T-helper 2 cell treated with Interferon-gamma antibody and Interleukin-4, amounts not matched to agents 5 μg/mL and 100 μg/mL, for 36 hours (primary cell): Measurements from ENCODE around the gene NNT.
"Not testable (repeated sequence)": the region's sequence is repeated elsewhere in the genome, so short reads cannot be mapped to it uniquely, and the experiment has no call there.

Experiments
- DNase-seq: peaks from one replicate; pipeline ENCODE4 v3.0.0; 2021; ENCODE audit warnings: low spot score
- H3K27ac Mint-ChIP-seq: one replicate; pipeline ENCODE4 v1.8.0; 2021; ENCODE audit warnings: mild to moderate bottlenecking, mixed read lengths
- H3K27me3 Mint-ChIP-seq: one replicate; pipeline ENCODE4 v1.8.0; 2021; ENCODE audit warnings: low read depth, mixed read lengths
- H3K36me3 Mint-ChIP-seq: one replicate; pipeline ENCODE4 v1.8.0; 2021; ENCODE audit warnings: low read depth, mixed read lengths
- H3K4me1 Mint-ChIP-seq: one replicate; pipeline ENCODE4 v1.8.0; 2021; ENCODE audit warnings: low read depth, mixed read lengths
- H3K4me3 Mint-ChIP-seq: one replicate; pipeline ENCODE4 v1.8.0; 2022; ENCODE audit warnings: mild to moderate bottlenecking, moderate library complexity, mixed read lengths
- H3K9me3 Mint-ChIP-seq: one replicate; pipeline ENCODE4 v1.8.0; 2021; ENCODE audit warnings: mixed read lengths

Gene NNT

GRCh38 chr5:43598927-43599326 is 4.1 kb upstream of the NNT start:
- H3K36me3 Mint-ChIP-seq = peaks cover 12% of the 10 kb centered on the region
- not testable (repeated sequence) for H3K9me3 Mint-ChIP-seq, H3K27me3 Mint-ChIP-seq, H3K4me3 Mint-ChIP-seq, H3K27ac Mint-ChIP-seq, DNase-seq
- peaks cover 16% of the 10 kb centered on the region for H3K4me1 Mint-ChIP-seq

DNA sequence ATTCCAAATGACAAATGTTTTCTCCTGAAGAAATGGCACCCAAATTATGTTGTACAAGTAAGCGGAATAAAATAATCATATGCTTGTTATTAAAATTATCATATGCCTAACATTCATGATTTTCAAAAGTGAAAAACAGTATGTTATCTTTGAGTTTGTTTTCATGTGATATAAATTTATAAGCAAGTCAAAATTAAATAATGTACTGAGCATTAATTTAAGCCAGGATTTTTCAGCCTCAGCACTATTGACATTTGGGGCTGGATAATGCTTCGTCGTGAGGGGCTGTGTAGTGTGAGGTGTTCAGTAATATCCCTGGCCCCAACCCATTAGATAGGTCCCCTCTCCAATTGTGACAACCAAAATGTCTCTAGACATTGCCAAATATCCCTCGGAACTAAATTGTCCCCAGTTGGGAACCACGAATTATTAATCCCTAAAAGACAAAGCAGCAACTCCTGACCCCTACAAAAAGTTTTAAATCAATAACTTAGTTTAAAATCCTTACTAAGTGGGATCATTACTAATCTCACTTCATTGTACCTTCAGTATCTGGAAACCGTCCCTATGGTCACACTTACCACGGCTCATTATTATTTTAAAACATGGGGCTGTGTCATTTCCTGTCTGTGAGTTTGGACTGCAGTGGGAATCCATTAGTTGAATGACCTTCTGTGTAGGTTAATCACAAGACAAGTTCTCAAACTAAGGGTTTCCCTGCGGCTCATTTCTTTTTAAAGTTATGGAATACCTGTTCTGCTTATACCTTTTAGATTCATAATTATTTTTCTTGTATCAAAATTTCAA is 1.3 kb upstream of the NNT start:
- Mint-ChIP-seq H3K4me1 (peaks cover 31% of the 10 kb centered on the region), H3K9me3 (peaks cover 11% of the 10 kb centered on the region)

GRCh38 chr5:43603344-43604217 is 601 bp downstream of the NNT start:
- H3K4me3 Mint-ChIP-seq = peak overlapping the region; percentile 94
- peak overlapping the region; percentile 92 for H3K27ac Mint-ChIP-seq
- no peaks in the 10 kb centered on the region for H3K27me3 Mint-ChIP-seq
- H3K36me3 Mint-ChIP-seq = peaks cover 37% of the 10 kb centered on the region
- peaks cover 20% of the 10 kb centered on the region for H3K9me3 Mint-ChIP-seq
- H3K4me1 Mint-ChIP-seq = peaks cover 35% of the 10 kb centered on the region
- DNase-seq = peak; percentile 67

More for the DNA sequence above, 1.3 kb upstream of the NNT start:
- no peak for DNase-seq
- Mint-ChIP-seq H3K36me3 (peaks cover 25% of the 10 kb centered on the region), H3K27ac (peak overlapping the region; percentile 29), H3K4me3 (peak overlapping the region; percentile 94), H3K27me3 (no peaks in the 10 kb centered on the region)

DNA sequence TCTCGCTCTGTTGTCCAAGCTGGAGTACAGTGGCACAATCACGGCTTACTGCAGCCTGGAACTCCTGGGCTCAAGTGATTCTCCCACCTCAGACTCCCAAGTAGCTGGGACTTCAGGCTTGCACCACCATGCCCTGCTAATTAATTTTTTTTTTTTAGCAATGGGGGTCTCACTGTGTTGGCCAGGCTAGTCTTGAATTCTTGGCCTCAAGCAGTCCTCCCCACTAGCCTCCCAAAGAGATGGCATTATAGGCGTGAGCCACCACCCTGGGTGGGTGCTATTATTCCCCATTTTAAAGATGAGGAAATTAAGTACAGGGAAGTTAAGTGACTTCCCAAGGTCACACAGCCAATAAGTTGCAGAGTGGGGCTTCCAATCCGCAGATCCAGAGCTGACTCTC is 1.7 kb downstream of the NNT start:
- H3K4me3 Mint-ChIP-seq = peak overlapping the region; percentile 94
- no peak overlapping the region for H3K27ac Mint-ChIP-seq
- no peaks in the 10 kb centered on the region for H3K27me3 Mint-ChIP-seq
- DNase-seq = no peak
- peaks cover 45% of the 10 kb centered on the region for H3K36me3 Mint-ChIP-seq
- peaks cover 20% of the 10 kb centered on the region for H3K9me3 Mint-ChIP-seq
- H3K4me1 Mint-ChIP-seq = peaks cover 37% of the 10 kb centered on the region

DNA sequence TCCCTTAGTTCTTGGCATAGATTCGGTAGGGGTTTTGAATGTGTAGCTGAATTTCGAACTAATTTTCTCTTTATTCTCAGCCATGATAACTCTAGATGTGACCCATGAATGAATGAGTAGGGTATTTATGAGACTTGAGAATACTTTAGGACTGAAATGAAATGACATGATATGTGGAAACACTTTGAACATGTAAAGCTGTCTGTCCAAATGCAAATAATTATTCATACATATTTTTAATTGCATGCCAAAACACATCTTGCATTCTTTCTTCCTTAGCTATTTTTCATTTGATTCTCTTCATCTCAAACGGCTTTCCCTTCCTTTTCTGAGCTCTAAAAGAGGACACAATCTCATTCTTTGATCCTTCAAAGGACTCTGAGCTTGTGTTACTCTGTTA is 3.4 kb downstream of the NNT start:
- Mint-ChIP-seq H3K36me3 (peaks cover 59% of the 10 kb centered on the region), H3K27ac (no peak overlapping the region), H3K4me3 (no peak overlapping the region)

GRCh38 chr5:43608406-43608805 is 5.4 kb downstream of the NNT start:
- H3K36me3 Mint-ChIP-seq = peaks cover 60% of the 10 kb centered on the region
- H3K4me1 Mint-ChIP-seq = peaks cover 29% of the 10 kb centered on the region
- H3K4me3 Mint-ChIP-seq = no peak overlapping the region
- H3K27ac Mint-ChIP-seq = no peak overlapping the region
- H3K9me3 Mint-ChIP-seq = peaks cover 20% of the 10 kb centered on the region
- DNase-seq = no peak
- no peaks in the 10 kb centered on the region for H3K27me3 Mint-ChIP-seq

More for the DNA sequence above, 3.4 kb downstream of the NNT start:
- no peak for DNase-seq
- Mint-ChIP-seq H3K27me3 (no peaks in the 10 kb centered on the region), H3K4me1 (peaks cover 37% of the 10 kb centered on the region), H3K9me3 (peaks cover 20% of the 10 kb centered on the region)

DNA sequence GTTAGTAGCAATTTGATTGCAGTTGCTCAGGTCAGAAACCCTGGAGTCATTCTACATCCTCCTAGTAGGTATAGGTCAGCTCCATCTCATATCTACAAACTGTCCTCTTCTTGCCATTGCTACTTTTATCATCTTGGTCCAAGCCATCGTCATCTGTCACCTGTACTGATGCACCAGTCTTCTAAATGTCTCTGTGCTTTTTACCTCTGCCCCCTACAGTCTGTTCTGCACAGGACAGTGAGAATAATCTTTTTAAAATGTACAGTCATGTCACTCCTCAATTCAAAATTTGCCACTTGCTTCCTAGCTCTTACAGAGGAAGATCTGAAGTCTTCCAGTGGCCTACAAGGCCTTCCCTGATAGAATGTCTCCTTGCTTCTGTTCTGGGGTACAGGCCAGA is 6.8 kb downstream of the NNT start:
- Mint-ChIP-seq H3K27ac (no peak overlapping the region), H3K27me3 (no peaks in the 10 kb centered on the region), H3K4me3 (no peak overlapping the region), H3K9me3 (peaks cover 20% of the 10 kb centered on the region), H3K4me1 (peaks cover 19% of the 10 kb centered on the region), H3K36me3 (peaks cover 60% of the 10 kb centered on the region)
- no peak for DNase-seq

- peaks cover 48% of the 10 kb centered on the region for H3K36me3 Mint-ChIP-seq
Observed at GRCh38 chr5:43613370-43613769, 10.4 kb downstream of the NNT start.

GRCh38 chr5:43615445-43616184 is 12.6 kb downstream of the NNT start:
- H3K27me3 Mint-ChIP-seq = no peaks in the 10 kb centered on the region
- no peak overlapping the region for H3K27ac Mint-ChIP-seq
- DNase-seq = no peak
- H3K9me3 Mint-ChIP-seq = no peaks in the 10 kb centered on the region
- no peak overlapping the region for H3K4me3 Mint-ChIP-seq
- peaks cover 4% of the 10 kb centered on the region for H3K4me1 Mint-ChIP-seq
- H3K36me3 Mint-ChIP-seq = peaks cover 38% of the 10 kb centered on the region

More at GRCh38 chr5:43613370-43613769, 10.4 kb downstream of the NNT start:
- H3K9me3 Mint-ChIP-seq = no peaks in the 10 kb centered on the region
- H3K27me3 Mint-ChIP-seq = no peaks in the 10 kb centered on the region
- H3K4me1 Mint-ChIP-seq = peaks cover 7% of the 10 kb centered on the region
- DNase-seq = no peak
- no peak overlapping the region for H3K4me3 Mint-ChIP-seq
- no peak overlapping the region for H3K27ac Mint-ChIP-seq

DNA sequence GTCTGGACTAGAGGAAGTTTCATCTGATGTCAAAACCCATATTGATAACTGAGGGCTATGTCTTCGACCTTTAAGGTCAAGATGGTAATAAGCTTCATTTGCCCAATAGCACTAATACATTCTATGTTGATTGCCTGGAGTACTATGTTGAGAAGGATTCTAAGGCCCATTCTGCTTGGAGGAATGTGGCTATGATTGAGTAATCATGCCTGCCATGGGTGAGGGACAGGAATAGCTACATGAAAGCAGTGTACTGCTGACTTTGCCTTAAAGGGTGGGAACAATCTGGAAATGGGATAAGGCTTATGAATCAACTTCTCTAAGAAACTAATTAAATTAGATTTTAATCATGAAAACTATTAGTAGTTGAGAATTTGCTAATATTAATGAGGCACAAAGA is 13.6 kb downstream of the NNT start:
- no peaks in the 10 kb centered on the region for H3K9me3 Mint-ChIP-seq
- peaks cover 36% of the 10 kb centered on the region for H3K36me3 Mint-ChIP-seq
- H3K4me3 Mint-ChIP-seq = no peak overlapping the region
- DNase-seq = no peak
- no peaks in the 10 kb centered on the region for H3K27me3 Mint-ChIP-seq
- no peak overlapping the region for H3K27ac Mint-ChIP-seq
- H3K4me1 Mint-ChIP-seq = peaks cover 2% of the 10 kb centered on the region

- no peak overlapping the region for H3K27ac Mint-ChIP-seq
- no peaks in the 10 kb centered on the region for H3K4me1 Mint-ChIP-seq
- peaks cover 46% of the 10 kb centered on the region for H3K36me3 Mint-ChIP-seq
- H3K9me3 Mint-ChIP-seq = no peaks in the 10 kb centered on the region
- H3K4me3 Mint-ChIP-seq = no peak overlapping the region
- DNase-seq = no peak
- no peaks in the 10 kb centered on the region for H3K27me3 Mint-ChIP-seq
Observed at GRCh38 chr5:43619380-43619779, 16.4 kb downstream of the NNT start.

GRCh38 chr5:43619911-43620310 is 16.9 kb downstream of the NNT start:
- Mint-ChIP-seq H3K36me3 (peaks cover 47% of the 10 kb centered on the region), H3K4me1 (no peaks in the 10 kb centered on the region), H3K4me3 (no peak overlapping the region), H3K27ac (no peak overlapping the region), H3K9me3 (no peaks in the 10 kb centered on the region), H3K27me3 (no peaks in the 10 kb centered on the region)
- DNase-seq = no peak

- H3K4me3 Mint-ChIP-seq = no peak overlapping the region
- H3K27me3 Mint-ChIP-seq = no peaks in the 10 kb centered on the region
- no peaks in the 10 kb centered on the region for H3K9me3 Mint-ChIP-seq
- H3K36me3 Mint-ChIP-seq = peaks cover 44% of the 10 kb centered on the region
- H3K27ac Mint-ChIP-seq = no peak overlapping the region
- no peak for DNase-seq
- no peaks in the 10 kb centered on the region for H3K4me1 Mint-ChIP-seq
Observed at GRCh38 chr5:43620944-43621505, 18.0 kb downstream of the NNT start.
